Activated T-cell treated with anti-CD3 and anti-CD28 coated beads, Interleukin-2, amount 50 U/mL, for 4 hours (primary cell): ENCODE results near the gene NCAM2. TPM values are rescaled to one million over a fixed set of nuclear protein-coding genes. Genes with fewer than 3 reads are reported as not detected.

ENCODE experiments used
- ATAC-seq, 2 donors: fragments of 200-7000 bp; cut with Tn5 transposase; one replicate each; pipeline ENCODE4 v1.10.0; 2021
- DNase-seq: peaks from one replicate; pipeline ENCODE4 v3.0.0-alpha.2; 2020
- H3K27me3 Mint-ChIP-seq: one replicate; pipeline ENCODE4 v1.8.0; 2021; ENCODE audit warnings: low read depth, mixed read lengths
- H3K36me3 Mint-ChIP-seq: one replicate; pipeline ENCODE4 v1.8.0; 2022; ENCODE audit warnings: mixed read lengths; ENCODE audit not compliant: insufficient read depth
- H3K4me1 Mint-ChIP-seq: one replicate; pipeline ENCODE4 v1.8.0; 2021; ENCODE audit warnings: low read depth, mixed read lengths
- H3K4me3 Mint-ChIP-seq: one replicate; pipeline ENCODE4 v1.8.0; 2021; ENCODE audit warnings: mild to moderate bottlenecking, moderate library complexity, mixed read lengths
- H3K9me3 Mint-ChIP-seq: one replicate; pipeline ENCODE4 v1.8.0; 2021; ENCODE audit warnings: mixed read lengths
- total RNA-seq, 3 donors: library from RNA; stranded (reverse); gene quantifications; one replicate each; pipeline ENCODE4 v1.2.1, GENCODE V29; 2021

NCAM2 gene
- total RNA-seq, 3 donors from 2014 or later: not detected

DNA sequence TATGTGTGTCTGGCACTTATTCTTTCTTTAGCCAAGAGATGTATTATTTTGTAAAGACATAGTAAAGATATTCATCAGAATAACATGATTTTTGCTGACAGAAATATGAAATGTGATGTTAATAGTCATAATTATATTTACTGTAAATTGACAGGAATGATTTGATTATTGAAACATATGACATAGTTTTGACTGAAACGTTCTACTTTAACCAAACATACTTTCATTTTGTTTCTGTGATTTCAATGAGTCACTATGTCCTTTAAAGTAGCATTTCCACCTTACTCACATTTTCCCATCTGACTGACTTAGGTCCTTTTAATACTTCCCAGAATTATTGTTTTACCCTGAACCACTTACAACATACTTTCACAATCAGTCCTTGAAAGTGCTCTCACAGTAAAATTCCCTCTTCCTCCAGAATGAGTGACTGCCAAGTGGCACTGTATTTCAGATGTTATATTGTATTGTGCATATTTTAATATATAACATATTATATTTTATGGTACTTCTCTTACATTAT is 437.9 kb downstream of the NCAM2 start:
- Mint-ChIP-seq H3K36me3 (no peaks in the 10 kb centered on the region), H3K9me3 (peaks cover 5% of the 10 kb centered on the region)
- ATAC-seq: no peak

DNA sequence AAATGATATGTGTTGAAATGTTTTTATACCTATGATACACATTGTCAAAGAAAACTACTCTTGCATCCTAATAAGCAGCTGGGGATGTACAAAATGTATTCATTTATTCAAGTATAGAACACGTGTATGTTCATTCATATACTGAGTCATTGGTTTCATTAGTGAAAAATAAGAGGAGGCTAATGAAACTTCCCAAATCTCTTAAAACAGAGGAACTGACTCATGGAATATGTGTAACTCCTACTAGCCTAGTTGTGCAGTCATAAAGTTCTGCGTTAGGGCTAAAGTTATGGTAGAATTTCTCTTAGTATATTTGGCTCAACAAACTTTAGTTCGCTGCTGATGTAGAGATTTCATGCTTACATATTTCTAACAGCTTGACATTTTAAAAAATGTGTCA is 441.6 kb downstream of the NCAM2 start:
- H3K4me3 Mint-ChIP-seq: no peak overlapping the region
- H3K36me3 Mint-ChIP-seq: no peaks in the 10 kb centered on the region

More for the DNA sequence above, 437.9 kb downstream of the NCAM2 start:
- DNase-seq: no peak
- Mint-ChIP-seq H3K4me1 (no peaks in the 10 kb centered on the region), H3K27me3 (no peaks in the 10 kb centered on the region), H3K4me3 (no peak overlapping the region)

DNA sequence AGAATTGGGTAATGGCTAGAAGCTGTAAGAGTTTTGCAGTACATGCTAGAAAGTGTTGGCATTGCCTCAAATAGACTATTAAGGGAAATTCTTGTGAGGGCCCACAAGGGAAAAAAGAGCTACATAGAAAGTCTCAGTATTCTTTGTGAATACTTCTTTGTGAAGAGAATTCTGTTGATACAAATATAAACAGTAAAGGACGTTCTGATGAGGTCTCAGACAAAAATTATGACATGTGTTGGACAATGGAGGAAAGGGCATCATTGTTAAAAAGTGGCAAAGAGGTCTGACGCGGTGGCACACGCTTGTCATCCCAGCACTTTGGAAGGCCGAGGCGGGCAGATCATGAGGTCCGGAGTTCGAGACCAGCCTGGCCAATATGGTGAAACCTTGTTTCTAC is 458.9 kb downstream of the NCAM2 start:
- H3K36me3 Mint-ChIP-seq: no peaks in the 10 kb centered on the region
- no peak for DNase-seq
- H3K9me3 Mint-ChIP-seq: peaks cover 12% of the 10 kb centered on the region
- ATAC-seq: no peak
- H3K4me1 Mint-ChIP-seq: no peaks in the 10 kb centered on the region
- no peak overlapping the region for H3K4me3 Mint-ChIP-seq
- H3K27me3 Mint-ChIP-seq: peaks cover 1% of the 10 kb centered on the region

More for the DNA sequence above, 441.6 kb downstream of the NCAM2 start:
- no peak for ATAC-seq
- H3K27me3 Mint-ChIP-seq: no peaks in the 10 kb centered on the region
- no peaks in the 10 kb centered on the region for H3K4me1 Mint-ChIP-seq
- no peak for DNase-seq
- H3K9me3 Mint-ChIP-seq: peaks cover 10% of the 10 kb centered on the region

DNA sequence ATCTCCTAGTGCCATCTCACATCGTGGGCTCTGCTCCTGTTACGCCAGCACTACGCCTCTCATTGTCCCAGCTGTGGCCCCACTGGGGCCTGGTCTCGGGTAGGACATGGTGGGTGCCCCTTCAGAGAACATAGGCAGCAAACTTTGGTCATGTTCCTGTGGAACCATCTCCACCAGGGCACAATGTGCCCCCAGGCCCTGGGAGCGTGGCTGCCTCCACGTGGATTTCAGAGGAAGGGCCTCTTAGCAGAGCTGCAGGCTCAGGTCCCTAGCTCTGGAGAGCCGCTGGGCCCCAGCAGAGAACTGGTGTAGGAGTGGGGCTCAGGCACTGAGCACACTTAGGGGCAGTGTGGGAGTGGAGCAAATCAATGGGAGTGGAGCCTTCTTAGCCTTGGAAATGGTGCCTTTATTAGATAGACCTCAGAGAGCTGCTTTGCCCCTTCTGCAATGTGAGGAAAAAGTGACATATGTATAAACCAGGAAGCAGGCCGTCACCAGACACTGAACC is 460.0 kb downstream of the NCAM2 start:
- no peak for DNase-seq
- no peaks in the 10 kb centered on the region for H3K36me3 Mint-ChIP-seq
- no peak for ATAC-seq
- peaks cover 8% of the 10 kb centered on the region for H3K9me3 Mint-ChIP-seq
- H3K4me3 Mint-ChIP-seq: no peak overlapping the region
- no peaks in the 10 kb centered on the region for H3K4me1 Mint-ChIP-seq
- H3K27me3 Mint-ChIP-seq: peaks cover 1% of the 10 kb centered on the region

DNA sequence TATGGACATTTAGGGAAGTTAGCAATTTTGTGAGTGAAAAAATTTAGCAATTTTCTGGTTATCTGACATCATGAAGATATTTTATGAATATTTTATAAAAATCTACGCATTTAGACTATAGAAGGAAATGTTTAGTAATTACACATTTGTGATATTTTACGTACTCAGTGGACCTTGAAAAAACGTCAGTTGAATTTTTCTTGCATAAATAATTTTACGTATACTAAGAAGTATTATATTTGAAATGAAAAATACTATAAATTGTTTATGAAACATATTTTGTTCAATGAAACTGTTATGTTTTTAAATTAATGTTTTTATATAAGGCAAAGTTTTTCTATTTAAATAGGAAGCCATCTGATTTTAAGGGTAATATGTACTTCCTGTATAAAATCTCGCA is 462.8 kb downstream of the NCAM2 start:
- no peaks in the 10 kb centered on the region for H3K4me1 Mint-ChIP-seq
- no peak overlapping the region for H3K4me3 Mint-ChIP-seq
- no peaks in the 10 kb centered on the region for H3K36me3 Mint-ChIP-seq
- peaks cover 1% of the 10 kb centered on the region for H3K27me3 Mint-ChIP-seq
- ATAC-seq (no peak), DNase-seq (no peak)
- peaks cover 7% of the 10 kb centered on the region for H3K9me3 Mint-ChIP-seq

DNA sequence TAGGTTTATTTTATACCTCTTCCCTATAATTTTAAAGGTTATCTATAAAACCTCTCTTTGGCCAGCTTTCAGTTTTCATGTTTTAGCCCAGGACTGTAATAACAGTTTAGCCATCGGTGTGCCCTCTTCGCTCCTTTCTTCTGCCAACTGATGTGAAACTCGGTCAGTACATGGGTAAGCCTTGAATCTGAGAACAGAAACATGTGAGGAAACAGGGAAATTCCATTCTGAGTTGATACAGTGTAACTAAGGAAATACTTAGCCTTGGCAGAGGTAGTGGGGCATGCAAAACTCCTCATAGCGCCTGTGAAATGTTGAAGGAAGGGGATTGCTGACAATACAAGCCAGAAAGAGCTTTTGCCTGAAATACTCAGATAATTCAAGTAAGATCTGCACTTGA is 465.2 kb downstream of the NCAM2 start:
- ATAC-seq: no peak
- Mint-ChIP-seq H3K9me3 (peaks cover 6% of the 10 kb centered on the region), H3K27me3 (no peaks in the 10 kb centered on the region)

DNA sequence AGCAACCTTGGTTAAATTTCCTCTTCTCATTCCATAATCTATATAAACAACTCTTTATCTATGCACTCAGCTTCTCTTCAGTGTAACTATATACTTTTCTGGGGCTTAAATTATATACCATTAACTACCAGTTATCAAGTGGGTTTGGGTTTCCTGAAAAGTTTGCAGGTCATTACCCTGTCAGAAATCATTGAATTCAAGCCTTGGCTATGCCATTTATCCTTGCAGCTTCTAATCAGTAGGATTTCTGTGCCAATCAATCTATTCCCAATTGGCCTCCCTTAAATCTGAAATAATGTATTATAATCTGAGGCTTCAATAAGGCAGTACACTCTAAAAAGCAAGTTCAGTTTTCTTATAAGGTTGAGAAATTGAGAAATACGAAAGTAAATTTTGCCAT is 466.5 kb downstream of the NCAM2 start:
- no peaks in the 10 kb centered on the region for H3K36me3 Mint-ChIP-seq
- DNase-seq (no peak), ATAC-seq (no peak)
- H3K4me1 Mint-ChIP-seq: no peaks in the 10 kb centered on the region
- H3K4me3 Mint-ChIP-seq: no peak overlapping the region
- H3K27me3 Mint-ChIP-seq: no peaks in the 10 kb centered on the region
- peaks cover 4% of the 10 kb centered on the region for H3K9me3 Mint-ChIP-seq

More for the DNA sequence above, 465.2 kb downstream of the NCAM2 start:
- no peak for DNase-seq
- Mint-ChIP-seq H3K4me3 (no peak overlapping the region), H3K4me1 (no peaks in the 10 kb centered on the region), H3K36me3 (no peaks in the 10 kb centered on the region)

DNA sequence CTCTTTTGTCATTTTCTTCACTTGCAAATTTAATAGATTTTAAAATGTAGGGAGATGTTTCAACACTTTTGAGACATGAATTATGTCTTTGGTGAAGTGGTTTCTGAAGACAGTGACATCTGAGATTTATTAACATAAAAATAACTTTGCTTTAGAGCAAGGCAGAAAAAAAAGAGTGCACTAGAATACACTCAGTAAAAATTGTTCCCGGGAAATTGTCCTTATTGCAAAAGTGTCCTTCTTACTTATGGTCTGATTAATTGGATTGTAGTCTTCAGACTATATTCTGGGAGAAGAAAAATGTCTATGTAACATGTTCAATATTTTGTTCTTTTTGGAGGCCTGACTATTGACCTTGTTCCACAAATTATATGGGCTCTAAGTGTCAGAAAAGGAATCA is 468.5 kb downstream of the NCAM2 start:
- Mint-ChIP-seq H3K4me3 (no peak overlapping the region), H3K9me3 (peaks cover 3% of the 10 kb centered on the region), H3K27me3 (no peaks in the 10 kb centered on the region), H3K4me1 (no peaks in the 10 kb centered on the region), H3K36me3 (no peaks in the 10 kb centered on the region)
- ATAC-seq: no peak
- DNase-seq: no peak

DNA sequence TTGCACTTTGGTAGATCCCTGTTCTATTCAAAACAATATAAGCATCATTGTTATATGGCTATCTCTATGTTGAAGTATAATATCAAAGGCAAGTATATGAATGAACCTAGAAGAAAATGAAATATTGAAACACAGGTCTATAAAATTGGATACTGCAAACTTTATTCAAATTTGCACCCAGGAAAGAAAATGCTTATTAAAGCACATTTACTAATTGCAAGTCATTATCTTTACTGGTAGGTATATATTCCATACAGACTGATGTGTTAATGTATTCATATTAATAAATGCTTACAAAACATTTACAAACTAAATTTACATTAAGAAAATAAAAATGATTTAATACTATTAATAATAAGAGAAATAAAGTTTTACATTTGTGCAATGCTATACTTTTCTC is 469.8 kb downstream of the NCAM2 start:
- DNase-seq: no peak
- H3K36me3 Mint-ChIP-seq: no peaks in the 10 kb centered on the region
- no peaks in the 10 kb centered on the region for H3K4me1 Mint-ChIP-seq
- H3K4me3 Mint-ChIP-seq: no peak overlapping the region
- no peak for ATAC-seq
- H3K9me3 Mint-ChIP-seq: peaks cover 3% of the 10 kb centered on the region
- no peaks in the 10 kb centered on the region for H3K27me3 Mint-ChIP-seq

DNA sequence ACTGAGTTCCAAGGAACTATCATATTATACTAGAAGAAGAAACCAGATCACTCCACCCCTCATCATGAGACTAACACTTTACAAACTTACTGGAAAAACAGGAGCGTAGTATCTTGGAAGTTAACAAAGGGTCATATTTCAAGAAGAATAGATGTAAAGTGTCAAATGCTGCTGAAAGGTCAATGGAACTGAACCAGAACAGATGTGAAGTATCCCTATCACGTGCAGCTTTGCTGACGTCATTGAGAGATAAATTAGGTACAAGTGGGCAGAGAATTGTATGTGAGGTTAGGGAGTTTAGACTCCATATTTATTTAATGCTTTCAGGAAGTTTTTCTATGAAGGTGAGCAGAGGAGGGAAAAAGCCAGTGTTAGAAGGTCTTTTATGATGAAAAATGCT is 483.0 kb downstream of the NCAM2 start:
- ATAC-seq (no peak), DNase-seq (no peak)
- H3K9me3 Mint-ChIP-seq: peaks cover 7% of the 10 kb centered on the region
- no peaks in the 10 kb centered on the region for H3K4me1 Mint-ChIP-seq
- H3K27me3 Mint-ChIP-seq: no peaks in the 10 kb centered on the region
- H3K36me3 Mint-ChIP-seq: no peaks in the 10 kb centered on the region
- H3K4me3 Mint-ChIP-seq: no peak overlapping the region

DNA sequence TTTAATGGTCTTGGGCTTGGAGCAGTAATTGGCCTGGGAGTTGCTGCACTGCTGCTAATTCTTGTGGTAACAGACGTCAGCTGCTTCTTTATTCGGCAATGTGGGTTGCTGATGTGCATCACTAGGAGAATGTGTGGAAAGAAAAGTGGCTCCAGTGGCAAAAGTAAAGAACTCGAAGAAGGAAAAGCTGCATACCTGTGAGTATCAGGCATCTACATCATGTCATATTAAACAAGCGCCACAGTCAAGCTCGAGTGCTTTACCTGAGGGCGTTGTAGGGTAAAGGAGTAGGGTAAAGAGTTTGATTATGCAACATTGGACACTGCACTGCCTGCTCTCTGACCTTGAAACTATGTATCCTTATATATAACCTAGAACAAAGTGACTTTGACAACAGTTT is 510.6 kb downstream of the NCAM2 start:
- Mint-ChIP-seq H3K36me3 (no peaks in the 10 kb centered on the region), H3K4me3 (no peak overlapping the region), H3K4me1 (no peaks in the 10 kb centered on the region), H3K9me3 (peaks cover 13% of the 10 kb centered on the region), H3K27me3 (no peaks in the 10 kb centered on the region)
- DNase-seq (no peak), ATAC-seq (no peak)

DNA sequence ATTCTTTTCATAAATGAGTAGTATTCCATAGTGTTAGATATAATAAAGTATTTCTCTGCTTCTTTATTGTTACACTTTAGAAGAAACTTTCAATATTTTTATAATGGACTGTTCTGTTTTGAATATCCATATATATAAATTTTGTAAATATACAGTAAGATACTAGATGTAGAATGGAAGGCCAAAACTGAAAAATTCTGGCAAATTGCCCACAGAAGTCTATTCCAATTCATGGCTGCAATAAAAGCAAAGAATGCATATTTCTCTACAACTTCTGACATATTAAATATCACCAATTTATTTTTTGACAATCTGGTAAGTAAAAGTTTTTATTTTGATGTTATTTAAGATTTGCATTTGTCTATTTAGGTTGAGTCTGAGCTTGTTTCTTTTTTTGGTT is 532.5 kb downstream of the NCAM2 start:
- Mint-ChIP-seq H3K36me3 (no peaks in the 10 kb centered on the region), H3K4me1 (no peaks in the 10 kb centered on the region), H3K9me3 (no peaks in the 10 kb centered on the region), H3K27me3 (no peaks in the 10 kb centered on the region), H3K4me3 (no peak overlapping the region)
- ATAC-seq (no peak), DNase-seq (no peak)

DNA sequence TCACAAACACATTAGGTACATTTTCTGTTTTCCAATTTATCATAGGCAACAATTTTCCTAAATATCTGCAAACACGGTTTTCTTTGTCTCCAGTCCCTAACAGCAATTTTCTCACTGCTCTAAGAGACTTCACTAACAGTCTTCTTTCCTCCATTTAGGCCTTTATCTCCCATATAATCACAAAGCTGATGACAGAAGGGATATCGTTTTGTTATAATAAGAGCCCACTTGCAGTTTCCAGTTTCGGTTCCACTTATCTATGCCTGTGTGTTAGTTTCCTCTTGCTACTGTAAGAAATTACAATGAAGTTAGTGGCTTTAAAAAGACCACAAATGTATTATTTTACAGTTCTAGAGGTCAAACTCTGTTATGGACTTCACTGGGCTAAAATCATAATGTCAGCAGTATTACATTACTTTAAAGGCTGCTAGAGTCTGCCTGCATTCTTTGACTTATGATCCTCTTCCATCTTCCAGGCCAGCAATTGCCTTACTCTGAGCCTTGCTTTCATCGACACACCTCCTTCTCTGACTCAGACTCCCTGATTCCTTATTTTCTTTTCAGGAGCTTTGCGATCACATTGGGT is 549.3 kb downstream of the NCAM2 start:
- ATAC-seq: no peak
- no peaks in the 10 kb centered on the region for H3K36me3 Mint-ChIP-seq
- H3K27me3 Mint-ChIP-seq: no peaks in the 10 kb centered on the region
- peaks cover 15% of the 10 kb centered on the region for H3K9me3 Mint-ChIP-seq
- no peak overlapping the region for H3K4me3 Mint-ChIP-seq
- DNase-seq: no peak
- no peaks in the 10 kb centered on the region for H3K4me1 Mint-ChIP-seq

DNA sequence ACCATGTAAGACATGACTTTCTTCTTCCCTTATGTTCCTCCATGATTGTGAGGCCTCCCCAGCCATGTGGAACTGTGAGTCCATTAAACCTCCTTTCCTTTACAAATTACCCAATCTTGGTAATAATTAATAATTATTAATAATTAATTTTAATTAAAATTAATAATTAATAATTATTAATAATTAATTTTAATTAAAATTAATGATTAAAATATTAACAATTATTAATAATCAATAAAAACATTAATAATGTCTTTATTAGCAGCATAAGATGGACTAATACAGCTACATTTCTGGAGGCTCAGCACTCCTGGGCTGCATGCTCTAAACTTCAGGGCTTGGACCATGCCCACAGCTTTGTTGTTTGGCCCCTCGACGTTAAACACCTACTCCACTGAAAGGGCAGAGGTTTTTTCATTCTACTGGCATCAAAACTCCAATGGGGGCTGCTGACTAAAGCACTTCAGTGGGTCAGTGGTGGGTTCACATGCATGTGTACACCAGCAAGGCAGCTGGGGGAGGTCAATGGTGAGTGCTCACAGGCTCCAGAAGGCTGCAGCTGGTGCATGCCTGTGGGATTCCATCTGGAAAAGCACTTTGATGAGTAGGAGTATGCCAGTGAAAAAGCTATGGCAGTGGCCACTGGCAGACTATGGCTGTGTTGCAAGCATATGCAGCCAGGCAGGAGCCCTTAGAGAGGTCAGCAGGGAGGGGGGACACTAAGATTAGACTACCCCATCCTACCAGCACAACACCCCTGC is 561.3 kb downstream of the NCAM2 start:
- no peaks in the 10 kb centered on the region for H3K36me3 Mint-ChIP-seq
- no peak overlapping the region for H3K4me3 Mint-ChIP-seq
- ATAC-seq (no peak), DNase-seq (no peak)
- no peaks in the 10 kb centered on the region for H3K27me3 Mint-ChIP-seq
- H3K9me3 Mint-ChIP-seq: peaks cover 36% of the 10 kb centered on the region
- no peaks in the 10 kb centered on the region for H3K4me1 Mint-ChIP-seq
